GM21515 (cell line): Measurements from ENCODE around the gene MAD1L1.
"Not testable (repeated sequence)": the region's sequence is repeated elsewhere in the genome, so short reads cannot be mapped to it uniquely, and the experiment has no call there.

Experiments used
- ATAC-seq: cut with Tn5 transposase; IDR thresholded peaks from one replicate; pipeline ENCODE4 v1.9.1; 2021; ENCODE audit not compliant: unreplicated experiment

Gene MAD1L1

GRCh38 chr7:2005786-2006185 is 227.0 kb downstream of the MAD1L1 start:
- no peak for ATAC-seq

DNA sequence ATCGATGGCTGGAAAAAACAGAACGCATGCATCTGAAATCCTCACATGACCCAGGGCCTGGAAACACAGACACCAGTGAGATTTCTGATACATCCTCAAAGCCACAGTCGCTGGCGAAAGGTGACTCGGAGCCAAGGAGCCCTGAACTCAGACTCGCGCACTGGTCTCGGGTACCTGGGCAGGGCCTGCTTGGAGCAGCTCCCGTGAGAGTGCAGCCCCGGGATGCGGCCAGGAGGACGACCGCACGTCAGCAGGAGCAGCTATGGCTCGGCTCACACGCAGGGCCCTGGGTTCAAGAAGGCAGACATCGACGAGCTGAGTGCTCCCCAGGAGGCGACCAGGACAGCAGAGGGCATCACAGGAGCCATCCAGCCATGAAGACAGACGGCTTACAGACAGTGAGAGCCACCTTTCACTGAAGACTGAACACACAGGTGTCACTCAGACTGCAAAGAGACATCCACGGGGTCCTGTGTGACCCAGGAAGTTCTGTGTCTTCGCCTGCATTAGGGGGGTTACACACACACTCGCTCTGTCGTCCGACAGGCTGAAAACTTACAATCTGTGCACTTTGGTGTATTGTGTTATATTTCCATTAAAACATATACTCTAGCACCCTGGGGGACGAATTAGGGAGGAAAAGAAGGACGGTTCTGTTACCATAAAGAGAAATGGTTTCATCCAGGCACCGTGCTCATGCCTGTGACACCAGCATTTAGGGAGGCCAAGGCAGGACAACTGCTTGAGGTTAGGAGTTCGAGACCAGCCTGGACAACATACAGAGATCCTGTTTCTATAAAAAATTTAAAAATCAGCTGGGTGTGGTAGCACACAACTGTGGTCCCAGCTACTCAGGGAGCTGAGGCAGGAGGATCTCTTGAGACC is 227.7 kb downstream of the MAD1L1 start:
- no peak for ATAC-seq

DNA sequence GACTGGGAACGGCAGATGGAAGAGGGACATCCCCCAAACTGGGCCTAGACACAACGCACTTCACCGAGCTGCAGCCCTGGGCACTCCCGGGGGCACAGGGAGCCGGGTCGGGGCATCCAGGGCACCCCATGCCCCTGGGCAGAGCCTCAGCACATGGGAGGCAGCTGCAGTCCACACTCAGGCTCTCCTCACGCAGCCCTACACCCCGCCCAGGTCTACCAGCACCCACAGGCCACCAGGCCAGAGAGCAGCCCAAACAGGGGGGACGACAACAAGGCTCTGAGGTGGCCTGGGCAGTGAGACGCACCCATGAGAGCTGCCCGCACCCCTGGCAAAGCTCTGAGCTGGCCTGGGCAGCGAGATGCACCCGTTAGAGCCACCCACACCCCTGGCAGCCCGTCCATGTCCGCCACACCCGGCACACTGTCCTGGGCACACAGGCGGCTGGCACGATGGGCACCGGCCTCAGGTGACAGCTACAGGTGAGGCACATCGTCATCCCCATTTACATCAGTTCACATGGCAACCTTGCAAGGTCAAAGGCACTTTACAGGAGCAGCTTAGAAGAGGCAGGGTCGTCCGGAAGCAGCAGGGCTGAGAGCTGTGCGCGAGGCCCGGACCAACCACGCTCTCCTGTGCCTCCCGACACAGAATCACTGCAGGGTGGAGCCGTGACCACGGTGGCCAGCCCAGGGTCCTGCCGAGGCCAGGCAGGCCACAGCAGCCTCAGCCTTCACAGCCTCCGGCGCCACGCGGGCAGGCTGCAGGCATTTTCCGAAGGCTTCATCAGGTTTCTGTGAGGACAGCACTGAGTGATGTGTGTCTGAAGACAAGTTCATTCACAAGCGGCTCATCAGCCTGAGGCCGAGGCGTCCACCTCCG is 228.6 kb downstream of the MAD1L1 start:
- no peak for ATAC-seq

- no peak for ATAC-seq
These were observed 229.3 kb downstream of the MAD1L1 start for GRCh38 chr7:2003451-2003930.

- no peak for ATAC-seq
These were observed 229.9 kb downstream of the MAD1L1 start for GRCh38 chr7:2002561-2003450.

DNA sequence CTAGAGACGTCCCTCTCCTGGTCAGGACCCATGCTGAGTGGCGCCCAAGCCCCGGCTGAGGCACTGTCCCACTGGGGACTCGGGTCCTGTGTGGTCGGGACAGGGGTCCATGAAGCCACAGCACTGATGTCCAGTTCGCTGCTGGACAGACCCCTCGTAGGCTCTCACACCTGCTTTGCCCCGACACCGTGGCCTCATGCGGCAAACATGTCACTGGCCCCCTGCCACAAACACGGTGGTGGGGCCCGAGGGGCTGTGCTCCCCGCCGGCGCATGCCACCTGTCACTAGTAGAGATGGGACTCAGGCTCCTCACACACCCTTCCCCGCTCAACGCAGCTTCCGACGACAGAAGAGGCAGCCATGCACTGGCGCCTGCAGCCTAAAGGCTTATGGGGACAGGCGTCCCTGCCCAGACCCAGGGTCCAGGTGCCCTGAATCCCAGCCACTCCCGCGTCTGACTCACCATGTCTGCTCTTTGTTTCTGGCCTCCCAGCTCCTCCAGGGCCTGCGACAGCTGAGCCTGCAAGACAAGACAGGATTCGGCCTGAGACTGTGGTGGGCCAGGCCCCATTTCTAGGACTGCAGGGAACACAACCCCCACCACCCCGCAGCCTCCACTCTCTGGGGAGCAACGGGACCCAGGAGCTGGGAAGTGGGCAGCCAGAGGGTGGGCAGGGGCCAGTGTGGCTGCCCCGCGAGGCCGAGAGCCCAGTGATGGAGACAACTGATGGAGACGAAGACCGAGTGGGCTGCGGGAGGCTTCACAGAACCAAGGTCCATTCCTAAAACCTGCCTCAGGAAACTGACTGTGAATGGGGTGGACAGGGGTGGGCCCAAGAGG is 230.9 kb downstream of the MAD1L1 start:
- ATAC-seq = no peak

DNA sequence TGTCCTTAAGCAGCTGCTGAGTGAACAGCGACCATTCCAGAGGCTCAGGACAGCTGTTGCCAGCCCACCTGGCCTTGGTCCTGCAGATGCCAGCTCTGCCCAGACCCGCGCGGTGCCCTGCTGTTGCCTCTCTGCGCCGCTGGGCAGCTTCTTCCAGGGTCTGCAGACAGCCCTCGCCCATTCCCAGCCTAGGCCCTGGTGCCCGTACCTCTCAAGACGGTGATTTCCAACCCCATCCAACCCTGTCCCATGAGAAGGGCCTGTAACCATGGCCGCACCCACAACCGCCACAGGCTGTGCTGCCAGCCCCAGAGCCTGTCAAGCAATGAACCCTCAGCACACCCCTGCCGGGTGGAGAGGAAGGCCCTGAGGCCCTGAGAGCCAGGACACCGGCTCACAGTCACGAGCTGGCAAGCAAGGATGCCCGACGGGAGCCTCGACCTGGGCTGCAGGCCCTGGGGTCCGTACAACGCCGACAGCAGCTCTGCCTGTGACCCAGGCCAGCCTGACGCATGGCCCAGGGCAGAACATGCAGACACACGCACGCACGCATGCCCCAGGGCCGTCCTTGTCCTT is 231.9 kb downstream of the MAD1L1 start:
- ATAC-seq = no peak

- no peak for ATAC-seq
These were observed 232.5 kb downstream of the MAD1L1 start for GRCh38 chr7:2000153-2000687.

DNA sequence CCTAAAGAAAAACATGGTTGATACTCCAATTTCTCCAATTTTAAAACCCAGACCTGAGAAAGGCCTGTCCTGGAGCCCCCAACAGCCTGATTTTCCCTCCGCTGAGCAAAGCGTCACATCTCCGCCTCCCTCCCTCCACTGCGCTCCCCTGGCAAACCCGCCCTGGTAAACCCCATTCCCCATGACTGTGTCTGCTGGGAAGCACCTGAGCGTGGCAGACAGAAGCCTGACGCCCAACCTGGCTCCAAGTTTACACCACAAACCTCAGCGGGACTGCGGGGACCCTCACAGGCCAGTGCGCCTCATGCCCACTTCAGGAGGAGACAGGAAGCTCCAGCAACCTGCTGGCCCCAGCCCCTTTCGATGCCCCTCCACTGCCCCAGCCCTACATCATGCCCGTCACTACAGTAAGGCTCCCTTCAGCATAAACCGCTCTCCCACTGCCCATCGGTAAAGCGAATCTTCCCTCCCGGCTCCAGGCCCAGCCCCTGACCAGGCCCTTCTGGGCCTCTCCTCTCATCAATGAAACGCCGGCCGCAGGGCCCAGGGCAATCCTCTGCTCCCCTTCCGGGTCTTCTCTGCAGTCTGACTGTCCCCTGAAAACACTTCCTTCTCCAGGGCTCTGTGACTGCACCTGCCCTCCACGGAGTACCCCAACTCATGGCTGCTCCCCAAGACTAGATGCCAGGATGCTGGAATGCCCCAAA is 233.3 kb downstream of the MAD1L1 start:
- no peak for ATAC-seq

GRCh38 chr7:1998146-1998545 is 234.6 kb downstream of the MAD1L1 start:
- ATAC-seq = no peak

GRCh38 chr7:1997537-1998076 is 235.1 kb downstream of the MAD1L1 start:
- no peak for ATAC-seq

DNA sequence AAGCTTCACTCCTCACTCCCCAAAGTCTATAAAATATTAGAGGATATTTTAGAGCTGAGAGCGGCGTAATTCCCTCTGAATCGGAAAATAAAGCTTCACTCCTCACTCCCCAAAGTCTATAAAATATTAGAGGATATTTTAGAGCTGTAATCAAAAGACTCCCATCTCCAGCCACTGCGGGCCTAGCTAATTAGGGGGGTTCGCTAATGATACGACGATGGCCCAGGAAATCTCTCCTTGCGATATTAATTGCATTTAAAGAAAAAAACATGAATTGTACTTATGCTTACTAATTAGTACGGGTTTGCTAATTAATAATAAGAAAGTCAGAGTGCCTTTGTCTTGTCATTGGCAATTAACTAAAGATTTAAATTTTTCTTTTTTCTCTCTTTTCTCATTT is 235.9 kb downstream of the MAD1L1 start:
- no peak for ATAC-seq

DNA sequence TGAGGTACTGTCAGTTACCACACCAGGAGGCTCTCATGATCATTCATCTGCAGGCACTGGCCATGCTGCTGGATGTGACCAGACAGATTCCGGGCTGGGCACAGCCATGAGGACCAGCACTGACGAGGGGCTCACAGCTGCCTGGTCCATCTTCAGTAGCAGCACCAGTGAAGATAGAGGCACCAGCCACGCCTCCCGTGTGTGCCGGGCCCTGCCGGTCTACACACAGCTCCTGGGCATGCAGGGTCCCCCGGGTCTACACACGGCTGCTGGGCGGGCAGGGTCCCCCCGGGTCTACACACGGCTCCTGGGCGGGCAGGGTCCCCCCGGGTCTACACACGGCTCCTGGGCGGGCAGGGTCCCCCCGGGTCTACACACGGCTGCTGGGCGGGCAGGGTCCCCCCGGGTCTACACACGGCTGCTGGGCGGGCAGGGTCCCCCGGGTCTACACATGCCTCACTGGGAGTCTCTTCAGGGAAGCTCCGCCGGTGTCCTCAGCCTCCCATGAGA is 236.8 kb downstream of the MAD1L1 start:
- not testable (repeated sequence) for ATAC-seq

DNA sequence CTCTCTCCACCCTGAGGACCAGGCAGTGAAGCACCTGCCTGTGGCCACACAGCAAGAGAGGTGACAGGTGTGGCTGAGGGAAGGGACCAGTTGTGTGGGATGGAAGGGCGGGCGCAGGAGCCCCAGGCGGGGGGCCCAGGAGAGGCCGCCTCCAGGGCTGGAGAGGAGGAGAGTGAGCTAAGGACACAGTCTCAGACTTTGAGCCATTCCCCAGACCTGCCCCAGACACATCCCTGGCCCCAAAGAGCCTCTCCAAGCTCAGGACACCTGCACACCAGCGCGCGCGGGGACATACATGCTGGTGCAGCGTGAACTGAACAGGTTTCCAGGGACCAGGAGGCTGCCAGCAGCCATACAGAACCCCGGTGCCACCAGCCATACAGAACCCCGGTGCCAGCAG is 237.3 kb downstream of the MAD1L1 start:
- no peak for ATAC-seq

DNA sequence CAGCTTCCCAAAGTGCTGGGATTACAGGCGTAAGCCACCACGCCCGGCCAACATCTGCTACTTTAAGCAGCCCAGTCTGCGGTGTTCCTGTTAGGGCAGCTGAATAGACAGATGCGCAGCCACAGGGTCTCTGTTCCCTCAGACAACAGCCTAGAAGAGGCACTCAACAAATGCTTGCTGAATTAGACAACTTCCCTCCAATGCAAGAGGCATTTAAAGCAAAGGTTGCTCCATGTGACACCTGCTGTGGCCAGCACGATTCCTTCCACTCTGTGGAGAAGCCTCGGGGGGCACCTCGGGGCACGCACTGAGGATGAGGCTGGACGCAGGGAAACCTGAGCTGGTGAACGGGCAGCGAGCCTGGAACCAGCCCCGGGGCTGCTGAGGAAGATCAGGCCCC is 237.8 kb downstream of the MAD1L1 start:
- ATAC-seq = no peak

- no peak for ATAC-seq
These were observed 238.7 kb downstream of the MAD1L1 start for GRCh38 chr7:1993776-1994740.
